Caco-2 (cell line): ENCODE results near the gene TGFBRAP1. TPM values are rescaled to one million over a fixed set of nuclear protein-coding genes. Genes with fewer than 3 reads are reported as not detected.

Experiments
- BruUV-seq: library from RNA; stranded (reverse); fragments of 400-500 nt; replicated peaks from 2 replicates; lab custom pipeline; 2021; lab: Mats Ljungman, UMichigan
- CTCF ChIA-PET: fragments of 300-600 bp; sonication (Branson Sonifier 250); formaldehyde crosslinking; loops from one replicate; lab custom pipeline; 2022; ENCODE audit warnings: antibody characterized with exemption; lab: Charles Lee
- POLR2A ChIA-PET: fragments of 300-600 bp; sonication (Branson Sonifier 250); formaldehyde crosslinking; loops from one replicate; lab custom pipeline; 2022; ENCODE audit warnings: antibody characterized with exemption; lab: Charles Lee
- DNase-seq, 2 experiments: peaks; one replicate each; pipeline versions ENCODE4 v3.0.0 to v3.0.0-alpha.2; 2020 to 2022
- H3K27me3 ChIP-seq: replicated peaks from 2 replicates; pipeline ENCODE4 v1.6.0; 2011; ENCODE audit warnings: low read length; ENCODE audit not compliant: control insufficient read depth, insufficient read depth
- H3K36me3 ChIP-seq: 2 replicates; pipeline ENCODE4 v1.5.1; 2011; ENCODE audit warnings: low read length; ENCODE audit not compliant: control insufficient read depth, insufficient read depth
- H3K4me1 ChIP-seq: fragments of 250-450 bp; sonication (Bioruptor Pico); 2 replicates; pipeline ENCODE4 v1.5.1; 2020; ENCODE audit warnings: mild to moderate bottlenecking
- H3K4me3 ChIP-seq: 2 replicates; pipeline ENCODE4 v1.5.1; 2011; ENCODE audit warnings: low read depth, mild to moderate bottlenecking, control low read depth, low read length
- H3K9me3 ChIP-seq: fragments of 250-450 bp; sonication (Bioruptor Pico); 2 replicates; pipeline ENCODE4 v1.5.1; 2020; ENCODE audit warnings: mild to moderate bottlenecking, moderate library complexity
- H3K27ac Mint-ChIP-seq: one replicate; pipeline ENCODE4 v1.8.0; 2022; ENCODE audit warnings: mixed read lengths; ENCODE audit not compliant: unreplicated experiment
- H3K27me3 Mint-ChIP-seq: one replicate; pipeline ENCODE4 v1.8.0; 2022; ENCODE audit warnings: mixed read lengths; ENCODE audit not compliant: insufficient read depth, unreplicated experiment
- H3K36me3 Mint-ChIP-seq: one replicate; pipeline ENCODE4 v1.8.0; 2022; ENCODE audit warnings: mild to moderate bottlenecking, mixed read lengths; ENCODE audit not compliant: insufficient read depth, unreplicated experiment
- H3K4me1 Mint-ChIP-seq: one replicate; pipeline ENCODE4 v1.8.0; 2022; ENCODE audit warnings: low read depth, mixed read lengths; ENCODE audit not compliant: unreplicated experiment
- H3K4me3 Mint-ChIP-seq: one replicate; pipeline ENCODE4 v1.8.0; 2022; ENCODE audit warnings: mild to moderate bottlenecking, moderate library complexity, mixed read lengths; ENCODE audit not compliant: unreplicated experiment
- H3K9me3 Mint-ChIP-seq: one replicate; pipeline ENCODE4 v1.8.0; 2022; ENCODE audit warnings: mixed read lengths; ENCODE audit not compliant: unreplicated experiment
- CTCF ChIP-seq, 2 experiments: fragments of 200-600 bp in 1 of 2; IDR thresholded peaks; 1 replicate in 1 of 2; 2 replicates in 1 of 2; pipeline versions ENCODE4 v1.5.1 to v1.8.0; 2011 to 2022; ENCODE audit warnings: antibody characterized with exemption in 1 of 2, control low read depth in 1 of 2, inconsistent platforms in 1 of 2, low read depth in 1 of 2, low read length in 1 of 2, mild to moderate bottlenecking in 1 of 2, moderate library complexity in 1 of 2; ENCODE audit not compliant: insufficient read depth in 1 of 2, severe bottlenecking in 1 of 2, unreplicated experiment in 1 of 2
- intact Hi-C: fragments of 100-400 bp; cut with micrococcal nuclease; formaldehyde crosslinking; loops from one replicate; pipeline ENCODE4 v1.10.0; 2022; ENCODE audit not compliant: unreplicated experiment
- total RNA-seq: library from RNA; stranded (reverse); gene quantifications from 2 replicates; pipeline ENCODE4 v1.2.3, GENCODE V29; 2022

Gene TGFBRAP1
- total RNA-seq, 1 experiment from 2014 or later, result 26.0 TPM

DNA sequence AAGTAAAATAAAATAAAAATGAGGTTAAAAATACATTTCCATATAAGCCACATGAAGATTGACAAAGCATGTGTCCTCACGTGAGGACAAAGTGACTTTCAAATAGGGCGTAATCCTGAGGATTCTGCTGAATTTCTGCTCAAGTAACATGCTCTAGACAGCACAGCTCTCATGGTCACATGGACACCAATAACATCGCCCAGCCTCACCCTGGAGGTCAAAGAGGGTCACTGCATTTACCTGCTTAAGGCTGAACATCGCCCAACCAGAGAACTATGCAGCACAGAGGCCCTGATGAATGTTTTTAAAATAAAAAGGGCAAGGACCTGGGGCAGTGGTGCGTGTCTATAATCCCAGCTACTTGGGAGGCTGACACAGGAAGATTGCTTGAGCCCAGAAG is 30.2 kb downstream of the TGFBRAP1 start:
- H3K36me3 Mint-ChIP-seq, result peaks cover 29% of the 10 kb centered on the region
- peak; percentile 27 to 43 for TF ChIP-seq CTCF (IDR thresholded peaks at IDR 0.05; ENCODE audit: insufficient read depth in 1 of 2, low read depth in 1 of 2, low read length in 1 of 2, severe bottlenecking in 1 of 2, unreplicated experiment in 1 of 2)
- intact Hi-C loops, result no loop called here
- ChIA-PET CTCF (no interaction called here), POLR2A (no interaction called here)
- Histone ChIP-seq H3K9me3 (no peaks in the 10 kb centered on the region), H3K27me3 (no peaks in the 10 kb centered on the region), H3K4me1 (no peaks in the 10 kb centered on the region), H3K4me3 (no peak overlapping the region), H3K36me3 (peaks cover 2% of the 10 kb centered on the region; the same call in 1 of the 2 replicates)
- no peaks in the 10 kb centered on the region for H3K27me3 Mint-ChIP-seq
- H3K4me1 Mint-ChIP-seq, result peaks cover 6% of the 10 kb centered on the region
- no peak overlapping the region for H3K4me3 Mint-ChIP-seq
- no TSS peak for BruUV-seq
- no peak overlapping the region for H3K27ac Mint-ChIP-seq
- no peaks in the 10 kb centered on the region for H3K9me3 Mint-ChIP-seq
- peak in 1 of 2 experiments; percentile 43 for DNase-seq

DNA sequence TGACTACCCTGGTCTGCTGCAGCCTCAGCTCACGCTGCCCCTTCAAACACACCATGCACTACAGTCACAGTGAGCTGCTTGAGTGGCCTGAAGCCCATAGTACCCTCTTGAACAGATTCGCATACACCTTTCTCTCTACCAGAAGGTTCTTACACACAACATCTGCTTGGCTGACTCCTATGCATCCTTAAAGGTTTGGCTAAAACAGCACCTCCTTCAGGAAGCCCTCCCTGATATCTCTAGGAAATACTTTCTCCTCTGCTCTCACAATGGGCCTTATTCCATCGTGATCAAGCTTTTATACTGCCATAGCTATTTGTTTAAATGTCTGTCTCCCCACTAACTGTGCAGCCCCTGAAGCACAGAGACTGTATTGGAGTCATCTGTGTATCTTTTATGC is 31.5 kb downstream of the TGFBRAP1 start:
- DNase-seq, result no peak
- Mint-ChIP-seq H3K36me3 (peaks cover 32% of the 10 kb centered on the region), H3K9me3 (no peaks in the 10 kb centered on the region), H3K4me3 (no peak overlapping the region), H3K27ac (no peak overlapping the region), H3K4me1 (peaks cover 6% of the 10 kb centered on the region), H3K27me3 (no peaks in the 10 kb centered on the region)
- CTCF ChIA-PET, result no interaction called here
- no peak for TF ChIP-seq CTCF (IDR thresholded peaks at IDR 0.05; ENCODE audit: insufficient read depth in 1 of 2, low read depth in 1 of 2, low read length in 1 of 2, severe bottlenecking in 1 of 2, unreplicated experiment in 1 of 2)
- Histone ChIP-seq H3K4me3 (no peak overlapping the region), H3K4me1 (no peaks in the 10 kb centered on the region), H3K36me3 (peaks cover 2% of the 10 kb centered on the region; the same call in 1 of the 2 replicates), H3K27me3 (no peaks in the 10 kb centered on the region), H3K9me3 (no peaks in the 10 kb centered on the region)
- BruUV-seq, result no TSS peak
- POLR2A ChIA-PET, result no interaction called here
- intact Hi-C loops, result no loop called here

DNA sequence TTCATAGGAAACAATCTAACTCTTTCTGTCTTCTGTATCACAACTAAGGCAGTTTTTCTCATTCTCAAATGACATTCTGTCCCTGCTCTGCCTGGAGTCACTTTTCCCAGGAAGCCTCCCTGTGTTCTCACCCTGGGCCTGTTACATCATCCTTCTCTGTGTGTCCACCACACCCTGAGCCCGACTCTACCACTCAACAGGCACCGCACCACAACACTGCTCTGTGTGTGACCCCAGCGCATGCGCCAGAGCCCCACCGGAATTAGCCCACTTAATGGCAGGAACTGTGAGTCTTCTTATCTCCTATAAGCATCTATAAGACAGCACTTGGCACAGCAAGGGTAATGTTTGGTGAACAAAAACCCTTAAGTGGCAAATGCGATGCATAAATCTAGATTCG is 32.3 kb downstream of the TGFBRAP1 start:
- no peak for TF ChIP-seq CTCF (IDR thresholded peaks at IDR 0.05; ENCODE audit: insufficient read depth in 1 of 2, low read depth in 1 of 2, low read length in 1 of 2, severe bottlenecking in 1 of 2, unreplicated experiment in 1 of 2)
- intact Hi-C loops, result no loop called here
- no TSS peak for BruUV-seq
- no peak for DNase-seq
- no peak overlapping the region for H3K27ac Mint-ChIP-seq
- Histone ChIP-seq H3K36me3 (peaks cover 2% of the 10 kb centered on the region; the same call in 1 of the 2 replicates), H3K4me1 (no peaks in the 10 kb centered on the region), H3K9me3 (no peaks in the 10 kb centered on the region), H3K27me3 (no peaks in the 10 kb centered on the region), H3K4me3 (no peak overlapping the region)
- no peaks in the 10 kb centered on the region for H3K27me3 Mint-ChIP-seq
- ChIA-PET CTCF (no interaction called here), POLR2A (no interaction called here)
- peaks cover 6% of the 10 kb centered on the region for H3K4me1 Mint-ChIP-seq
- H3K9me3 Mint-ChIP-seq, result no peaks in the 10 kb centered on the region
- H3K4me3 Mint-ChIP-seq, result no peak overlapping the region
- H3K36me3 Mint-ChIP-seq, result peaks cover 32% of the 10 kb centered on the region
